HL-60 (cell line): ENCODE results near the gene DDX43.

Experiments
- CTCF ChIP-seq: IDR thresholded peaks from one replicate; pipeline ENCODE4 v1.5.1; 2011; ENCODE audit warnings: low read length, control low read depth, inconsistent platforms; ENCODE audit not compliant: insufficient read depth
- GABPA ChIP-seq: IDR thresholded peaks from 2 replicates; pipeline ENCODE4 v1.6.1; 2012; ENCODE audit warnings: low read depth
- TF ChIP-seq, protein P1 (sequence below): IDR thresholded peaks from 2 replicates; pipeline ENCODE4 v1.6.1; 2012; ENCODE audit warnings: low read depth; ENCODE audit not compliant: insufficient replicate concordance

DNA sequence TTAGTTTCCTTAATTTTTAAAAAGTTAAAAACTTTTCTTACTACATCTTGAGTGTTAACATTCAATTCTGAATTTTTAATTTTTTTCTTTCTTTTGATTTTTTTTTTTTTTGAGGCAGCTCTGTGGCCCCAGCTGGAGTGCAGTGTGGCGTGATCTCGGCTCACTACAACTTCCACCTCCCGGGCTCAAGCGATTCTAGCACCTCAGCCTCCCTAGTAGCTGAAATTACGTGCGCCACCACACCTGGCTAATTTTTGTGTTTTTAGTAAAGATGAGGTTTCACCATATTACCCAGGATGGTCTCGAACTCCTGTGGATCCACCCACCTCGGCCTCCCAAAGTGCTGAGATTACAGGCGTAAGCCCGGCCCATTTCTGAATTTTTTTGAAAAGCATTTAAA lies 1.2 kb downstream of the DDX43 start:
- TF ChIP-seq CTCF, result no peak
- no peak for TF ChIP-seq GABPA
- TF ChIP-seq, protein P1, sequence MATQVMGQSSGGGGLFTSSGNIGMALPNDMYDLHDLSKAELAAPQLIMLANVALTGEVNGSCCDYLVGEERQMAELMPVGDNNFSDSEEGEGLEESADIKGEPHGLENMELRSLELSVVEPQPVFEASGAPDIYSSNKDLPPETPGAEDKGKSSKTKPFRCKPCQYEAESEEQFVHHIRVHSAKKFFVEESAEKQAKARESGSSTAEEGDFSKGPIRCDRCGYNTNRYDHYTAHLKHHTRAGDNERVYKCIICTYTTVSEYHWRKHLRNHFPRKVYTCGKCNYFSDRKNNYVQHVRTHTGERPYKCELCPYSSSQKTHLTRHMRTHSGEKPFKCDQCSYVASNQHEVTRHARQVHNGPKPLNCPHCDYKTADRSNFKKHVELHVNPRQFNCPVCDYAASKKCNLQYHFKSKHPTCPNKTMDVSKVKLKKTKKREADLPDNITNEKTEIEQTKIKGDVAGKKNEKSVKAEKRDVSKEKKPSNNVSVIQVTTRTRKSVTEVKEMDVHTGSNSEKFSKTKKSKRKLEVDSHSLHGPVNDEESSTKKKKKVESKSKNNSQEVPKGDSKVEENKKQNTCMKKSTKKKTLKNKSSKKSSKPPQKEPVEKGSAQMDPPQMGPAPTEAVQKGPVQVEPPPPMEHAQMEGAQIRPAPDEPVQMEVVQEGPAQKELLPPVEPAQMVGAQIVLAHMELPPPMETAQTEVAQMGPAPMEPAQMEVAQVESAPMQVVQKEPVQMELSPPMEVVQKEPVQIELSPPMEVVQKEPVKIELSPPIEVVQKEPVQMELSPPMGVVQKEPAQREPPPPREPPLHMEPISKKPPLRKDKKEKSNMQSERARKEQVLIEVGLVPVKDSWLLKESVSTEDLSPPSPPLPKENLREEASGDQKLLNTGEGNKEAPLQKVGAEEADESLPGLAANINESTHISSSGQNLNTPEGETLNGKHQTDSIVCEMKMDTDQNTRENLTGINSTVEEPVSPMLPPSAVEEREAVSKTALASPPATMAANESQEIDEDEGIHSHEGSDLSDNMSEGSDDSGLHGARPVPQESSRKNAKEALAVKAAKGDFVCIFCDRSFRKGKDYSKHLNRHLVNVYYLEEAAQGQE, result no peak
